ENCODE measurements around the gene ABCA12. TPM values are rescaled to one million over a fixed set of nuclear protein-coding genes. Genes with fewer than 3 reads are reported as not detected.

Gene ABCA12
- total and polyA plus RNA-seq, 2 of the 13 experiments (the other 11 are each of a cell fraction or from before 2014, with no cell fraction given) = 0.02 to 0.07 TPM

GRCh38 chr2:214889301-214889700 is 249.1 kb downstream of the ABCA12 start:
- FAIRE-seq = no peak
- ATAC-seq = no peak
- no peaks in the 10 kb centered on the region for H3K79me2 ChIP-seq (ENCODE audit: insufficient read depth, low read length)
- no peaks in the 10 kb centered on the region for H4K20me1 ChIP-seq (ENCODE audit: insufficient read depth, low read length)
- H2AFZ ChIP-seq (ENCODE audit: low read length) = no peak overlapping the region
- POLR2A ChIA-PET = no interaction called here
- 3% methylated on average over 2 of the region's 2 CpGs for WGBS (ENCODE audit: low lambda C conversion rate)
- no peaks in the 10 kb centered on the region for H3K9me3 ChIP-seq (ENCODE audit: low read length)
- in situ Hi-C loops (cut with HindIII; ENCODE audit: extremely low pct_ligation_motif_present, low pct_unique_long_range_greater_than_20kb) (no loop called here), intact Hi-C loops (cut with micrococcal nuclease; ENCODE audit: unreplicated experiment) (no loop called here)
- H3K4me2 ChIP-seq (ENCODE audit: low read depth, low read length) = no peak overlapping the region
- no peak overlapping the region for H3K4me3 ChIP-seq (replicated peaks in 1 of 3; ENCODE audit: insufficient read depth in 1 of 3, low read depth in 2 of 3, low read length in 3 of 3)
- CTCF ChIA-PET (ENCODE audit: low intra/inter-chr PET ratio, low total read pairs) = no interaction called here
- no peaks in the 10 kb centered on the region; a peak in 1 of 5 replicates for H3K27me3 ChIP-seq (ENCODE audit: control insufficient read depth in 1 of 2, insufficient read depth in 2 of 2, low read length in 2 of 2)
- no peak overlapping the region for H3K27ac ChIP-seq (ENCODE audit: extremely low read length, insufficient read depth, low read length)
- H3K36me3 ChIP-seq (replicated peaks in 1 of 2; ENCODE audit: control insufficient read depth in 1 of 2, insufficient read depth in 2 of 2, low read length in 2 of 2) = no peaks in the 10 kb centered on the region
- no peak overlapping the region for H3K9ac ChIP-seq (ENCODE audit: insufficient read depth, low read depth, low read length)
- no peaks in the 10 kb centered on the region for H3K4me1 ChIP-seq (ENCODE audit: insufficient read depth, low read length)
- no TSS peak for BruUV-seq (replicated peaks)
- DNase-seq (ENCODE audit: low spot score) = no peak
- no peak for TF ChIP-seq NFKB2 (CRISPR knock-in tag; IDR thresholded peaks at IDR 0.05; ENCODE audit: borderline replicate concordance)
- no peak for TF ChIP-seq CBX2 (IDR thresholded peaks at IDR 0.05; ENCODE audit: low read depth, low read length)
- TF ChIP-seq CBX2 (CRISPR knock-in tag; IDR thresholded peaks at IDR 0.05; ENCODE audit: low read depth) = no peak
- TF ChIP-seq POGZ (CRISPR knock-in tag; IDR thresholded peaks at IDR 0.05) = no peak
- TF ChIP-seq FOXK2 (IDR thresholded peaks at IDR 0.05) = no peak
- no peak for TF ChIP-seq FOXO1 (CRISPR knock-in tag; IDR thresholded peaks at IDR 0.05)
- TF ChIP-seq MAZ (IDR thresholded peaks at IDR 0.05; ENCODE audit: borderline replicate concordance, low read depth, low read length) = no peak
- no peak for TF ChIP-seq MAZ (CRISPR knock-in tag; IDR thresholded peaks at IDR 0.05; ENCODE audit: low read depth)
- no peak for TF ChIP-seq NBN (conservative IDR thresholded peaks at IDR 0.05)
- no peak for TF ChIP-seq KDM4B (CRISPR knock-in tag; IDR thresholded peaks at IDR 0.05)
- no peak for TF ChIP-seq RBM39 (IDR thresholded peaks at IDR 0.05; ENCODE audit: low read depth, low read length, poor library complexity, severe bottlenecking)
- TF ChIP-seq ZBTB49 (CRISPR knock-in tag; IDR thresholded peaks at IDR 0.05; ENCODE audit: borderline replicate concordance) = no peak
- TF ChIP-seq RBFOX2 (IDR thresholded peaks at IDR 0.05; ENCODE audit: low read depth, low read length) = no peak
- no peak for TF ChIP-seq ZBTB21 (CRISPR knock-in tag; IDR thresholded peaks at IDR 0.05)
- TF ChIP-seq ZFX (CRISPR knock-in tag; IDR thresholded peaks at IDR 0.05; ENCODE audit: low read depth) = no peak
- no peak for TF ChIP-seq AKNA (CRISPR knock-in tag; IDR thresholded peaks at IDR 0.05; ENCODE audit: borderline replicate concordance)
- TF ChIP-seq PHB2 (IDR thresholded peaks at IDR 0.05; ENCODE audit: partially characterized antibody) = no peak
- TF ChIP-seq ZNF746 (CRISPR knock-in tag; IDR thresholded peaks at IDR 0.05) = no peak
- no peak for TF ChIP-seq PATZ1 (CRISPR knock-in tag; IDR thresholded peaks at IDR 0.05)

All from HepG2 (cell line).